Measurements from ENCODE around the gene NRF1. TPM values are rescaled to one million over a fixed set of nuclear protein-coding genes. Genes with fewer than 3 reads are reported as not detected.
A peak's percentile ranks its signal among the peaks of the same experiment; 100 is the strongest.

NRF1 gene
- total RNA-seq, 1 donor from 2014 or later = 25.6 TPM

DNA sequence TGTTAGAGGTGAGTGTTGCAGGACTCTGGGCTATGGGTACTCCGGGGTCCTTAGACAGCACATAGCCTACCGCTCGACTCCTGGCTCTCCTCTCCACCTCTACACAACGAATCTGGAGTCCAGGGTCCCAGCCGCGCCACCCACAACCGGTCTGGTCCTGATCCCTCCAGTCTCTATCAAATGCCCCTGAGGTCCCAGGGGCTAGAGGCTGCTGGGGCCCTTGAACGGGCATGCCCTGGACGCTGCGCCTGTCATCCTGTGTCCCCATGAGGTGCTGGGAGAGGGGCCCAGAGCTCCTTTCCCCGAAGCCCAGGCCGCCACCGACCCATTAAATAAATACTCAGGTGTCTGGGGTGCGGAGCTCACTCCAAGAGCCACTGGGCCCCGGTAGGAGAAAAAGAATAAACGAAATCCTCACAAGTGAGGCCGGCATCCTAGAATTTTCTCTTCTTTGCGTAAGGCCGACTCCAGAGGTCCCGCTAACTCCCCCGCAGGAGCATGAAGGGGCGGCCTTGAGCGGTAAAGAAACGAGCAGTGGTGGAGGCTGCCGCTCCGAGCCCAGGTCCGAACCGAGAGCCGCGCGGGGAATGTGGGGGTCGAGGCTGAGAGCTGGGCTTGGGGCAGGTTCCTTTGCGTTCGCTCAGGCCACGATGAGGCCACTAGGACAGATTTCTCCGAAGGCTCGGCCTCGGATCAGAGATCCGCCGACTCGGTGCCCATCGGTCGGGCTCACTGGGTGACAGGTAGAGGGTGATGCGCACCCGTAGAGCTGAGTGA lies 166.7 kb downstream of the NRF1 start:
- peaks cover 23% of the 10 kb centered on the region for H3K4me1 Mint-ChIP-seq (ENCODE audit: unreplicated experiment)
- TF ChIP-seq, protein P1, sequence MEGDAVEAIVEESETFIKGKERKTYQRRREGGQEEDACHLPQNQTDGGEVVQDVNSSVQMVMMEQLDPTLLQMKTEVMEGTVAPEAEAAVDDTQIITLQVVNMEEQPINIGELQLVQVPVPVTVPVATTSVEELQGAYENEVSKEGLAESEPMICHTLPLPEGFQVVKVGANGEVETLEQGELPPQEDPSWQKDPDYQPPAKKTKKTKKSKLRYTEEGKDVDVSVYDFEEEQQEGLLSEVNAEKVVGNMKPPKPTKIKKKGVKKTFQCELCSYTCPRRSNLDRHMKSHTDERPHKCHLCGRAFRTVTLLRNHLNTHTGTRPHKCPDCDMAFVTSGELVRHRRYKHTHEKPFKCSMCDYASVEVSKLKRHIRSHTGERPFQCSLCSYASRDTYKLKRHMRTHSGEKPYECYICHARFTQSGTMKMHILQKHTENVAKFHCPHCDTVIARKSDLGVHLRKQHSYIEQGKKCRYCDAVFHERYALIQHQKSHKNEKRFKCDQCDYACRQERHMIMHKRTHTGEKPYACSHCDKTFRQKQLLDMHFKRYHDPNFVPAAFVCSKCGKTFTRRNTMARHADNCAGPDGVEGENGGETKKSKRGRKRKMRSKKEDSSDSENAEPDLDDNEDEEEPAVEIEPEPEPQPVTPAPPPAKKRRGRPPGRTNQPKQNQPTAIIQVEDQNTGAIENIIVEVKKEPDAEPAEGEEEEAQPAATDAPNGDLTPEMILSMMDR (conservative IDR thresholded peaks at IDR 0.05) = no peak
- no peaks in the 10 kb centered on the region for H3K9me3 Mint-ChIP-seq
- H3K36me3 Mint-ChIP-seq = no peaks in the 10 kb centered on the region
- peak overlapping the region; percentile 76 for H3K4me3 Mint-ChIP-seq
- DNase-seq (ENCODE audit: extremely low spot score, unreplicated experiment) = no peak
- H3K27ac Mint-ChIP-seq = no peak overlapping the region
- H3K27me3 Mint-ChIP-seq = peaks cover 58% of the 10 kb centered on the region

DNA sequence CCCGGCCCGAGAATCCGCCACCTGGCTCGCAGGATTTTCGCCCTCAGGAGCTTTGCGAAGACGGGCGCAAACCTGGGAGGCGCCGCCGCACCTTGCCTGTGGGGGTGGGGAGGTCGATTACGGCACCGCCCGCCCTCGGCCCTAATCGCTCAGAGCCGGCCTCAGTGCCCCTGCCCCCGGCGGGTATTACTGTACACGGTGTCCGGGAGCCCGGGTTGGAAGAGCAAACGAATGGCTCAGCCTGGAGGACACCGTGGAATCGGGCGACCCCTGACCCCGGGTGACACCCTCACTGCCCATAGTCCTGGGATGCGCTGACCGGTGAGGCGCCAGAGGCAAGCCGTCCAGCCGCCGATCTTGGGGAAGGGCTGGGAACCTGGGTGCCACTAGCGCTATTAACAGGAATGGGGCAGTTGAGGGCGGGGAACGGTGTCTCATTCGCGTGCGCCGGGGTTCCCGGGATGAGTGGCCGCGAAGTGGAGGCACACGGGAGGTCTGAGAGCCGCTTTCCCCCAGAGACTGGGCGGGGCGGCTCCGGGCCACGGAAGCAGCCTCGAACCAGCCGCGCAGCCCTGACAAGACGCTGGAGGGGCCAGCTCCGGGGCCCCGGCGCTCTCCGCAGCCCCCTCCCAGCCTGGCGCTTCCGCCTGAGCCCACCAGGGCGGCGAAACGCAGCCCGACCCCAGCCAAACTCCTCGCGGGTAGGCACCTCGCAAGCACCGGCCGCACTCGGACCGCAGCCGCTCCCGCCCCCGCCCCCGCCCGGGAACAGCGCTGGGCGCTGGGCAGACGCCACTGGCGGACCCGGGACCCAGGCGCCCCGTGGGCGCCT lies 167.5 kb downstream of the NRF1 start:
- peaks cover 64% of the 10 kb centered on the region for H3K27me3 Mint-ChIP-seq
- H3K36me3 Mint-ChIP-seq = no peaks in the 10 kb centered on the region
- no peak overlapping the region for H3K27ac Mint-ChIP-seq
- peaks cover 22% of the 10 kb centered on the region for H3K4me1 Mint-ChIP-seq (ENCODE audit: unreplicated experiment)
- no peak for DNase-seq (ENCODE audit: extremely low spot score, unreplicated experiment)
- TF ChIP-seq, protein P1 (conservative IDR thresholded peaks at IDR 0.05) = peak; percentile 59
- H3K4me3 Mint-ChIP-seq = peak overlapping the region; percentile 76
- H3K9me3 Mint-ChIP-seq = no peaks in the 10 kb centered on the region

DNA sequence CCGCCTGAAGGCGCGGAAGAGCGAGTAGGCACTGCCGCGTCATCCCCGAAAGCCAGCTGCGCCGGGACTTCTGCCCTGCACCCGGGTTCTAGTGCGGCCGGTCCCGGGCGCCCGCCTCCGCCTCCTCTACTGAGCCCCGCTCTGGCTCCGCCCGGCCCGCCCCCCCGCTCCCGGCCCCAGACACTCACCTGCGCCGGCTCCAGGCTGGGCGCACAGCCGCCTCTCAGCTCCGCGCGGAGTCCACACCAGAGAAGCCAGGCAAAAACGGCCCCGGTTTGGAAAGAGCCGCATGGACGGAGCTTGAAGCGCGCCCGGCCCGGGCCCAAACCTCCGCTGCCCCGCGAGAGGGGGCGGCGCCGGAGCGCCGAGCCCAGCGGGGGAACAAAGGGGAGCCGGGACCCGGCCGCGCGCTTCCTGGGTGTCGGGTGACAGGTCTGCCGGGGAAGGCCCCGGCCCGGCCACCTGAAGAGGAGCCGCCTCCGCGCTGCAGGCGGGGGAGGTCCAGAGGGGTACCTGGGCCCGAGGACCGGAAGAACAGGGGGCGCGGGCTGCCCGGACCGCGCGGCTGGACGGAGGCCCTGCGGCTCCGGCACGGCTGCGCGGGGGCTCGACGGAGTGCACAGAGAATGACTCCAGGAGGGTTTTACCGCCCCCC lies 168.2 kb downstream of the NRF1 start:
- TF ChIP-seq, protein P1 (conservative IDR thresholded peaks at IDR 0.05) = no peak
- Mint-ChIP-seq H3K4me1 (ENCODE audit: unreplicated experiment) (peaks cover 17% of the 10 kb centered on the region), H3K36me3 (no peaks in the 10 kb centered on the region), H3K4me3 (no peak overlapping the region), H3K27ac (no peak overlapping the region), H3K27me3 (peaks cover 72% of the 10 kb centered on the region), H3K9me3 (no peaks in the 10 kb centered on the region)
- no peak for DNase-seq (ENCODE audit: extremely low spot score, unreplicated experiment)

DNA sequence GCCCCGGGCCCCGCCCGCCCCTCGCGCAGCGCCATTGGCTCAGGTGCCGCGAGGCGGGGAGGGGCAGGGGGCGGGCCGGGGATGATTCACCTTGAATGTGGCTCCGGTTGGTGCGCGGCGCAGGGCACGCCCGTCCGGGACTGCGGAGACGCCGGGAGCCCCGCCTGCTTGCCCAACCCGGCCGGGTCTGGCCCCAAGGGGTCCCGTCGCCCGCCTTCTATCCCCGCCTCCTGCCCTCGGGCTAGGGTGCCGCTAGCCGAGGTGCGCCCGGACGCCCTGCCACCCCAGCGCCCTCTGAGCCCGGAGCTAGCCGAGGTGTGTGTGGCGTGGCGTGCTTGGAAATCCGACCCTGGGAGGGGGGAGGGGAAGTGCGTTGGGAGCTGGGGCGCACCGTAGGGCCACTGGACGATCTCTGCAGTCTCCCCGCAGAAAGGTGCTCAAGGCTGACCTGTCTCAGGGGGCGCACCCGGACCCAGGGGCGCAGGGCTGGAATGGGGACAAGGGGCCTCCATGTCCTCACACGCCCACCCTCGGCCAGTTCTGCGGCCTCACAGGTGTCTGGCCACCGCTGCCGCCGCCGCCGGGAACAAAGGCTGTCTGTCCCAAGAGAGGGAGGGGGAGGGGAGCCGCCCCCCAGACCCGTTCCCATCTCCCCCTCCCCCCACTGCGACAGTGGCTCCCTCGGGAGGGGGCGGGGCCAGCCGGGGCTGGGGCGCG lies 168.9 kb downstream of the NRF1 start:
- Mint-ChIP-seq H3K27ac (no peak overlapping the region), H3K4me1 (ENCODE audit: unreplicated experiment) (peaks cover 20% of the 10 kb centered on the region), H3K27me3 (peaks cover 75% of the 10 kb centered on the region), H3K4me3 (peak overlapping the region; percentile 78), H3K9me3 (no peaks in the 10 kb centered on the region), H3K36me3 (no peaks in the 10 kb centered on the region)
- DNase-seq (ENCODE audit: extremely low spot score, unreplicated experiment) = peak; percentile 81
- TF ChIP-seq, protein P1 (conservative IDR thresholded peaks at IDR 0.05) = no peak
